Activated CD4-positive, alpha-beta T cell treated with anti-CD3 and anti-CD28 coated beads, Interleukin-2, amount 50 U/mL, for 48 hours (primary cell): ENCODE measurements around the gene ECSCR.
"Not testable (repeated sequence)": the region's sequence is repeated elsewhere in the genome, so short reads cannot be mapped to it uniquely, and the experiment has no call there.

Source experiments
- DNase-seq, 2 experiments: peaks; one replicate each; pipeline ENCODE4 v3.0.0-alpha.2; 2020

ECSCR gene

DNA sequence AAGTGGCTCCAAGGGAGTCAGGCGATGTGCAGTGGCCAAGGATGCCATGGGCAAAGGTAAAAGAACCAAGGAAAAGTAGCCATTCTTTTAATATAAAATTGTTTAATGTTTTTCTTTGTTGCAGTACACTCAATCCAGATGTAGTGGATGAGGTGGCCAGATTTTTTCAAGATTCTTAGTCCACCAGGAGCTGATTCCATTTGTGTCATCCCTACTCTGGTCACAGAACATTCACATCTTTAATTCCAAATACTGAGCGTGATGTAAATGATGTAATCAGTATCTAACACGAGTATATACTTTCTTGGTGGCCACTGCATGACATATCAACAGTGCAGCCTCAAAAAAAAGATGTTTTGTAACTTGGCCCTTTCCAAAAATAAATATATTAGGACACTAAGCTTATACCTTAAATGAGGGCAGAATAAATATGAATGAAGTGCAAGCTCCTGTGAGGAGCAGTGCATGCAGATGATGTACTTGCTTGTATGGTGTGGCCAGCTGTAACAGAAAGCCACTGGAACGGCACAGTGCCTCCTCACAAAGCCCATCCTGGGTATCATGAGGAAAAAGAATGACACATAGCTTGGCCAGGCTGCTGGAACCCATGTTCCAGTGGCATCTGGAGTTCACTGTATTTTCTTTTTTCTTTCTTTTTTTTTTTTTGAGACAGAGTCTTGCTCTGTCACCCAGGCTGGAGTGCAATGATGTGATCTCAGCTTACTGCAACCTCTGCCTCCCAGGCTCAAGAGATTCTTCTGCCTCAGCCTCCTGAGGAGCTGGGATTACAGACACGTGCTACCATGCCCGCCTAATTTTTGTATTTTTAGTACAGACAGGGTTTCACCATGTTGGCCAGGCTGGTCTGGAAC is 52.2 kb downstream of the ECSCR start:
- DNase-seq = no peak

DNA sequence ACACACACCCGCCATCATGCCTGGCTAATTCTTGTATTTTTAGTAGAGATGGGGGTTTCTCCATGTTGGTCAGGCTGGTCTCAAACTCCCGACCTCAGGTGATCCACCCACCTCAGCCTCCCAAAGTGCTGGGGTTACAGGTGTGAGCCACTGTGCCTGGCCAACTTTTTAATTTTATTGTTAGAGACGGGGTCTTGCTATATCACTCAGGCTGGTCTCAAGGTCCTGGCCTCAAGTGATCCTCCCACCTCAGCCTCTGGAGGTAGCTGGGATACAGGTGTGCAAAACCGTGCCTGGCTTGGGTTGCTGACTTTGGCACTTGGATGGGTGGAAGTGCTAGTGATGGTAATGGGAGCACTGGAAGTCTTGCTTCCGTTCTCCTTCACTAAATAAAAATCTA is 53.4 kb downstream of the ECSCR start:
- not testable (repeated sequence) for DNase-seq

DNA sequence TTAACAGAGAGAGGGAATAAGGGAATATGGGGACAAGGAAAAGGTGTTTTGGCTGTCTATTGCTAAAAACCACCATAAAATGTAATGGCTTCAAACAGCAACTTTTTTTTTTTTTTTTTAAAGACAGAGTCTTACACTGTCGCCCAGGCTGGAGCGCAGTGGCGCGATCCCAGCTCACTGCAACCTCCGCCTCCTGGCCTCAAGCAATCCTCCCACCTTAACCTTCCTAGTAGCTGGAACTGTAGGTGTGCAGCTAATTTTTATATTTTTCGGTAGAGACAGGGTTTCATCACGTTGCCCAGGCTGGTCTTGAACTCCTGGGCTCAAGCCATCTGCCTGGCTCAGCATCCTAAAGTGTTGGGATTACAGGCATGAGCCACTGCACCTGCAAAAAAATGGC is 54.4 kb downstream of the ECSCR start:
- DNase-seq = no peak

DNA sequence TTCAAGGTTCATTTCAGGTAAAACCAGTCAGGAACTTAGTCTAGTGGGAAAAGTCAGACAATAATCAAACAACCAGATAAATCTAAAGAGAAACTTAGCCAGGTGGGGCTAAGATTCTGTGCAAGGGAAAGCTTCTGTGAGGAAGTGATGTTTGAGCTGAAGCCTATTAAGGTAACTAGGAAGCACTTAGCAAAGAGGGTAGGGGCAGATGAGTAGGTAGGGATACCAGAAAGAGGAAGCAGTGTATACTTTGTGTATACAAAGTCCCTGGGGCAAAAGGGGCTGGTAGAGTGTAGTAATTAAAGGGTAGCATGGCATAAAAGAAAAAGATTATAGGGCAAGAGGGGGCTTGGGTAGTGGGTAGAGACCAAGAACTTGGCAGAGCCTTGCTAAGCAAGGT is 55.0 kb downstream of the ECSCR start:
- no peak for DNase-seq

DNA sequence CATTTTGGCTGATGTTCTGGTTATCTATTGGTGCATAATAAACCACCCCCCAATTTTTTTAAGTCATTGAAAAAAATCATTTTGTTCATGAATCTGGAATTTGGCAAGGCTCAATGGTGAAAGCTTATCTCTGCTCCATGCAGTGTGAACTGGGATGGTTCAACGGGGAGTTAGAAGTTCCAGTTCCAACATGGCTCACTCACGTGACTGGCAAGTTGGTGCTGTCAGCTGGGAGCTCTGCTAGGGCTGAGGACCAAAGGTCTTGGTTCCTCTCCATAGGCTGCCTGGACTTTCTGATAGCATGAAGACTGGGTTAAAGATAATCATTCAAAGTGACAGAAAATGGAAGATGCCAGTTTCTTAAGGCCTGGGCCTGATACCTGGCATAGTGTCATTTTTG is 55.6 kb downstream of the ECSCR start:
- DNase-seq = no peak

DNA sequence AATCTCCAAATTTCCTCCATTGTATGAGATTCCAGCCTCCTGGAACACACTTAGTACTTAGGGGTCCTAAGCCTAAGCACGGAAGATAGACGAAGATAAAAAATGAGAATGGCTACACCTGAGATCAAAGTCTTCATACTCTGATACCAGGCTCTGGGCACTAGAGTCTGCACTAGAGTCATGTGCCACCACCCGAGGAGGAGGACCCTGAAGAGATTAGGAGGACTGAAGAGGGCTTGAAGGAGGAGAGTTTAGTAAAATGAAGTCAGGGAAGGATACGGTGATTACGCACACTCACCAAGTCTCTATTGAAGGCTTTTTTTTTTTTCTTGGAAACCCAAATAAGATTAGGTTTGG is 58.1 kb downstream of the ECSCR start:
- DNase-seq = no peak

DNA sequence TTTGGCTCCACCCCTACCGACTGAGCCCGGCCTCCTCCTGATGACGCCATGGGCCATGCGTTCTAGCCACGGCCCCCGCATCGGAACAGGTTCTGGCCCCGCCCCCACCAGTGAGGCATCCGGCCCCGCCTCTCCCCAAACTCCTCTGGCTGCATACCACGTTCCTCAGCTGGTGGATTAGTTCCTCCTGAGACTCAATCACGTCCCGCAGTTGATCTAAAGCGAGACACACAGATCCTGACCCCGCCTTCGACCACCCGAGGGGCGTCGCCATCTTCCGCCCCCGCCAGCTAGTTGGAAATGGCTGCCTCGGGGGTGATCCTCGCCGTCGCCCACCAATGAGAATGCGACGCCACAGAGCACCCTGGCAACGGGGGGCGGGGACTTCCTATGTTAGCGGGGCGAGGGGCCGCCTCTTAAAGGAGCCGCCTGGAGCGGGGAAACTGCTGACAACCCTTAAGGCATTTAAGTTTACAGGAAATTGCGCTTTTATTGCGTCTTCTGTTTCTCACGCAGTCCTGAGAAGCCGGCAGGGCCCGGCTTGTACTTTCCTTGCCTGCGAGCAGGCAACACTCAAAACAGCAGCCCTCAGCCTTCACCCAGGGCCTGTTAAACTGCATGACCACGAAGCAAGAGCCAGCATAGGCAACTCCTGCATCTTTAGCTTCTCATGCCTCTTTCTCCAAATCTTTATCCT is 58.6 kb downstream of the ECSCR start, which contains the start of gene SPATA24:
TSS of gene SPATA24 (minus strand) at position 303 of the 697 bp plus-strand sequence. CDS start at position 274, 29 bp downstream.
- DNase-seq = peak; percentile 99

DNA sequence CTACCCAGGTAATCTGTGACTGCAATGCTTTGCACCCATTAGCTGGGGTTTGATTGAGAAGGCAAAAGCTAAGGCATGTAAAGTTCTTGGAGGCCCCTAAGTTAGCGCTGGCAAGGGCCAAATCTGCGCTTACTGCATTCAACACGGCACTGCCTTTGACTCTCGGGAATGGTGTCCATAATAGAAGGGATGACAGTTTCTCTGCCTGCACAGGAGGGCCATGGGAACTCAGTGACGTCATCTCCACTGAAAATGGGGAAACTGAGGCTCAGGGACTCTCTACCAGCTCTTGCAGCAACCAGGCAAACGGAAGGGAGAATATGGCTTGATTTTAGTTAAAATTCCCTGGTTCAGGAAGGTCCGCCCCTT is 59.1 kb downstream of the ECSCR start:
- DNase-seq = no peak

DNA sequence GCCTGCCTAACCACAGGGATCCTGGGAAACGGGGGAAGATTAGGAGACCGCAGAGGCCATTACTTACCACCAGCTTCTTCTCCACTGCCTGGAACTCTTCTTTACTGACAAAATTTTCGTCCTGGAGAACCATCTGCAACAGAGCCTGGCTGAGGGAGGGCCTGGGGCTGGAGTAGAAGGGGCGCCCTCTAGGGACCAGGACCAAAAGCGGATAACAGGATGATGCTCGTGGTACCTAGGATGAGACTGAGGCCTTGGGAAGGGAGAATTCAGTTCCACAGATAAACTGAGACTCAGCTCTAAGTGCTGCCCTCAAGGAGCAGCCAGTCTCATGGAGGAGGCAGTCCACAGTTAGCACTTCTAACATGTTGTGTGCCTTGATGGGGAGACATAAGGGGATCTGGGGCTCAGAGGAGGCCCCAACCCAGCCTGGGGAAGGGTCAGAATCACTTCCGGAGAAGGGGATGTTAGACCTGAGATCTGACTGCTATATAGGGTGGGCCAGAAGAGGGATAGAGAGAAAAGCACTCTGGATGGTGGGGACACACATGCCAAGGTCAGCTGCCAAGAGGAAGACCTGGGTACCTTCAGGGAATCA is 59.9 kb downstream of the ECSCR start:
- DNase-seq = peak; percentile 38 to 49

DNA sequence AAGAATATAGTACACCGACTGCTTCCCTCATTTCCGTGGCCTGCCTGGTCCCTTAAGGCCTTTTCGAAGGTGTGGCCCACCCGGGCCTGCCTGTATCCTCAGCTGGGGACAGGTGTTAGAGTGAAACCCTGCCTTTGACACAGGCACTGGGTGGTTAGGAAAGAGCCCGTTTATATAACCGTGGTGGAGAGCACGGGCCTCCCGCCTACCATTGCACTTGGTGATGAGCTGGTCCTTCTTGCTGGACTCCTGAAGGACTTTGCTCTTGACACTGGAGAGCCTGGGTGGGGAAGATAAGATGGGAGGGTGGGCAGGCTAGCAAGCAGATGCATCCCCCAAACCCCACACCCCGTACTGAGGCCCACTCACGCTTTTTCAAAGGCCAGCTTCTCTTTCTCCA is 61.0 kb downstream of the ECSCR start:
- DNase-seq = no peak

DNA sequence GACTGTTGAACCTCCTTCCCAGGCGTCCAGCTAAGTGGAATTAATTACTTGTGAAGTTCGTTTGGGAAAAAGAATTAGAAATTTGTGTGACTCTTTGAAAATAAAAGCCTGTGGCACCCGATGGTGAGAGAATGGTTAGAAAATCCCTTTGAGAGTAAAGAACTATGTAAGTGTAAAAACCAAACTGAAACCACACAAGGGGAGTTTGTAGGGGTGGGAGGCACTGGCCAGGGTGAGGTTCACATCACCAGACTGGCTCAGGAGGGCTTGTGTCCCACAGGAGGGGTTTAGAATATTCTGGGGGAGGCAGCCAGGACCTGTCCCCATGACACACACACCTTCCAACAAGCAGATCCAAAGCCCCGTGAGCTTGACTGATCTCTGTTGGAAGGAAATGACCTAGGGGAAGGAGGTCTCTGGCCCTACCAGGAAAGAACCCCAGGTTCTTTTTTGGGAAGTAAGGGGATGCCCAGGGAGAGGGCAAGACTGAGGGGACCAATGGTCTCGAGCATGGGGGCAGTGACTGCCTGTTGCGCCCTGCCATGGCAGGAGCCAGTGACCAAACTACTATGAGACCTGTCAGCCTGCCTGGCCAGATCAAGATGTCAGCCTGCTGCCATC is 62.9 kb downstream of the ECSCR start:
- no peak for DNase-seq
